Vagina (tissue), 2 donors: ENCODE results near the gene SLC16A8. TPM values are rescaled to one million over a fixed set of nuclear protein-coding genes. Genes with fewer than 3 reads are reported as not detected.
A peak's percentile ranks its signal among the peaks of the same experiment; 100 is the strongest.
"Not testable (repeated sequence)": the region's sequence is repeated elsewhere in the genome, so short reads cannot be mapped to it uniquely, and the experiment has no call there.

ENCODE experiments used
- DNase-seq, 2 donors: peaks; one replicate each; pipeline ENCODE4 v3.0.0-alpha.2; 2017; ENCODE audit errors: extremely low spot score in 2 of 2
- H3K27ac ChIP-seq: fragments of 200-600 bp; sonication (generic); one replicate; pipeline ENCODE4 v1.5.1; 2019
- H3K27me3 ChIP-seq: fragments of 200-600 bp; sonication (generic); one replicate; pipeline ENCODE4 v1.5.1; 2019
- H3K36me3 ChIP-seq, 2 donors: fragments of 200-600 bp; sonication (generic); one replicate each; pipeline ENCODE4 v1.5.1; 2017 to 2019
- H3K4me1 ChIP-seq: fragments of 200-600 bp; sonication (generic); one replicate; pipeline ENCODE4 v1.5.1; 2019
- H3K4me3 ChIP-seq, 2 donors: fragments of 200-600 bp; sonication (generic); 1 replicate in 1 of 2; 2 replicates in 1 of 2; pipeline ENCODE4 v1.5.1; 2016 to 2019
- H3K9me3 ChIP-seq: fragments of 200-600 bp; sonication (generic); one replicate; pipeline ENCODE4 v1.5.1; 2019
- CTCF ChIP-seq, 3 experiments: fragments of 450-650 bp in 2 of 3; fragments of 200-600 bp in 1 of 3; sonication (generic) in 1 of 3; IDR thresholded peaks; one replicate each; pipeline ENCODE4 v1.5.1; 2017 to 2019; ENCODE audit warnings: antibody characterized with exemption in 3 of 3, mild to moderate bottlenecking in 2 of 3, moderate library complexity in 2 of 3
- POLR2A ChIP-seq, 2 donors: fragments of 450-650 bp; IDR thresholded peaks; one replicate each; pipeline ENCODE4 v1.6.1; 2017; ENCODE audit warnings: antibody characterized with exemption in 2 of 2, mild to moderate bottlenecking in 2 of 2, moderate library complexity in 2 of 2
- POLR2AphosphoS5 ChIP-seq, 2 donors: sonication (generic); formaldehyde crosslinking; IDR thresholded peaks; one replicate each; pipeline ENCODE4 v1.9.0; 2017; ENCODE audit warnings: antibody characterized with exemption in 2 of 2, mild to moderate bottlenecking in 2 of 2, low read depth in 1 of 2; ENCODE audit not compliant: insufficient read depth in 1 of 2
- intact Hi-C: fragments of 100-400 bp; cut with DNase I; formaldehyde crosslinking; loops from one replicate; pipeline ENCODE4 v1.15.1; 2023
- total RNA-seq: library from RNA; depleted of rRNA; stranded (reverse); fragments of >200 nt; gene quantifications from one replicate; pipeline ENCODE4 v1.2.3, GENCODE V29; 2016

The SLC16A8 gene
- total RNA-seq, 1 donor from 2014 or later, result 0.98 TPM

- Histone ChIP-seq H3K27ac (no peak overlapping the region), H3K9me3 (no peaks in the 10 kb centered on the region), H3K27me3 (no peaks in the 10 kb centered on the region), H3K36me3 (no peaks in the 10 kb centered on the region), H3K4me3 (no peak overlapping the region), H3K4me1 (peaks cover 5% of the 10 kb centered on the region)
- no peak for DNase-seq
- TF ChIP-seq POLR2A (IDR thresholded peaks at IDR 0.05) (no peak), POLR2AphosphoS5 (IDR thresholded peaks at IDR 0.05; ENCODE audit: insufficient read depth in 1 of 2, low read depth in 1 of 2) (no peak), CTCF (IDR thresholded peaks at IDR 0.05) (no peak)
- intact Hi-C loops, result loop anchor here (10.0 kb wide), 1 partner anchor 237 kb away; no protein-coding TSS in a partner anchor
Observed at GRCh38 chr22:38118182-38118581, 34.2 kb upstream of the SLC16A8 start.

- intact Hi-C loops, result loop anchor here (10.0 kb wide), 1 partner anchor 237 kb away; no protein-coding TSS in a partner anchor
- not testable (repeated sequence) for H3K27me3 ChIP-seq, DNase-seq, H3K4me3 ChIP-seq, H3K9me3 ChIP-seq, H3K4me1 ChIP-seq, H3K27ac ChIP-seq, H3K36me3 ChIP-seq
Observed at GRCh38 chr22:38117556-38117955, 33.6 kb upstream of the SLC16A8 start.

GRCh38 chr22:38115423-38116205, 31.6 kb upstream of the SLC16A8 start:
- Histone ChIP-seq H3K27ac (no peak overlapping the region), H3K4me1 (peaks cover 5% of the 10 kb centered on the region), H3K36me3 (no peaks in the 10 kb centered on the region), H3K27me3 (no peaks in the 10 kb centered on the region), H3K9me3 (no peaks in the 10 kb centered on the region), H3K4me3 (no peak overlapping the region)
- no peak for TF ChIP-seq CTCF (IDR thresholded peaks at IDR 0.05)
- no peak for TF ChIP-seq POLR2AphosphoS5 (IDR thresholded peaks at IDR 0.05; ENCODE audit: insufficient read depth in 1 of 2, low read depth in 1 of 2)
- no peak for TF ChIP-seq POLR2A (IDR thresholded peaks at IDR 0.05)
- intact Hi-C loops, result loop anchor here (10.0 kb wide), 1 partner anchor 239 kb away; no protein-coding TSS in a partner anchor
- DNase-seq, result no peak

- intact Hi-C loops, result loop anchor here (10.0 kb wide), 1 partner anchor 240 kb away; no protein-coding TSS in a partner anchor
Observed at GRCh38 chr22:38114484-38115398, 30.8 kb upstream of the SLC16A8 start.

More at GRCh38 chr22:38114484-38115398, 30.8 kb upstream of the SLC16A8 start:
- H3K27me3 ChIP-seq, result no peaks in the 10 kb centered on the region
- H3K36me3 ChIP-seq, result no peaks in the 10 kb centered on the region
- H3K4me3 ChIP-seq, result no peak overlapping the region
- H3K27ac ChIP-seq, result no peak overlapping the region
- H3K4me1 ChIP-seq, result peaks cover 5% of the 10 kb centered on the region
- DNase-seq, result no peak
- TF ChIP-seq CTCF (IDR thresholded peaks at IDR 0.05), result peak; percentile 35 to 83 (median 55)
- no peak for TF ChIP-seq POLR2A (IDR thresholded peaks at IDR 0.05)
- peak; percentile 49 for TF ChIP-seq POLR2AphosphoS5 (IDR thresholded peaks at IDR 0.05; ENCODE audit: insufficient read depth in 1 of 2, low read depth in 1 of 2)
- H3K9me3 ChIP-seq, result no peaks in the 10 kb centered on the region
